Retinal pigment epithelial cell (primary cell): ENCODE results near the gene SV2C.

ENCODE experiments used
- DNase-seq: peaks from one replicate; pipeline ENCODE4 v3.0.0-alpha.2; 2010; ENCODE audit warnings: low read depth
- H3K4me3 ChIP-seq: 2 replicates; pipeline ENCODE4 v1.5.1; 2011; ENCODE audit warnings: mild to moderate bottlenecking, low read length, control low read depth, moderate library complexity
- CTCF ChIP-seq: conservative IDR thresholded peaks from 2 replicates; pipeline ENCODE4 v1.5.1; 2011; ENCODE audit warnings: low read depth, low read length, control low read depth, inconsistent platforms

The SV2C gene

GRCh38 chr5:76278261-76278789, 195.1 kb downstream of the SV2C start:
- no peak for DNase-seq
- TF ChIP-seq CTCF = no peak
- H3K4me3 ChIP-seq = no peak overlapping the region

GRCh38 chr5:76280494-76280893, 197.3 kb downstream of the SV2C start:
- TF ChIP-seq CTCF = no peak
- DNase-seq = no peak
- no peak overlapping the region for H3K4me3 ChIP-seq

- DNase-seq = no peak
- H3K4me3 ChIP-seq = no peak overlapping the region
- TF ChIP-seq CTCF = no peak
Measured at GRCh38 chr5:76283670-76284069, 200.5 kb downstream of the SV2C start.

- DNase-seq = no peak
- no peak overlapping the region for H3K4me3 ChIP-seq
- no peak for TF ChIP-seq CTCF
Measured at GRCh38 chr5:76289692-76290091, 206.5 kb downstream of the SV2C start.

- no peak for DNase-seq
- H3K4me3 ChIP-seq = no peak overlapping the region
- no peak for TF ChIP-seq CTCF
Measured at GRCh38 chr5:76290321-76290757, 207.2 kb downstream of the SV2C start.

GRCh38 chr5:76291305-76292077, 208.3 kb downstream of the SV2C start:
- DNase-seq = no peak
- no peak overlapping the region for H3K4me3 ChIP-seq
- TF ChIP-seq CTCF = no peak
